Activated naive CD8-positive, alpha-beta T cell treated with anti-CD3 and anti-CD28 coated beads, Interleukin-2, amount 50 U/mL, for 16 hours (primary cell): Measurements from ENCODE around the gene GPR137.
"Not testable (repeated sequence)": the region's sequence is repeated elsewhere in the genome, so short reads cannot be mapped to it uniquely, and the experiment has no call there.

Source experiments
- DNase-seq: peaks from one replicate; pipeline ENCODE4 v3.0.0-alpha.2; 2020; ENCODE audit warnings: low read depth, low spot score

GPR137 gene

DNA sequence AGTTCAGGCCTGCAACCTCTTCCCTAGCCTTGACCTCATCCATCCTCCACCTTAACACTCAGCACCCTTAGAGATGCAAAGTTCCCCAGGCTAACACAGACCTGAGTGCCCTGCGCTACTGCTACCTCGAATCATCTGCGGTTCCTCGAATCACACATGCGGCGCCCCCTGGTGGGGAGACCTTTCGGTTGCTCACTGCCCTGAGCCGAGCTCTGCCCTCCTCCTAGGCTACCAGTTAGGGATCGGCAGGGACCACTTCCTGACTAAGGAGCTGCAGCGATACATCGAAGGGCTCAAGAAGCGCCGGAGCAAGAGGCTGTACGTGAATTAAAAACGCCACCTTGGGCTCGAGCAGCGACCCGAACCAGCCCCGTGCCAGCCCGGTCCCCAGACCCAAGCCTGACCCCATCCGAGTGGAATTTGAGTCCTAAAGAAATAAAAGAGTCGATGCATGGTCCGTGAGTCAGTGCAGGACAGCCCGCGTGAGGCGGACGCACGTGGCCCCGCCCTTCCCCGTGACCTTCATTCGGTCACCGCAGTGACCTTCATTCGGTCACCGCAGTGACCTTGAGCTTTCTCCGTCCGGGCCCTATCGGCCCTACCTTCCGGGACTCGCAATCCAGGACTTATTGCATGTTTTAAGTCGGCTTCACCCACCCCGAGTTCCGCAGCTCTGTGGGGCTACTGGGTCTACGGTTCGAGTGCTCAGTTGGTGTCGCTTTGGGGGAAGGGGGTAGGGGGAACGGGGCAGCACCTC is 18.8 kb downstream of the GPR137 start:
- DNase-seq: peak; percentile 91

DNA sequence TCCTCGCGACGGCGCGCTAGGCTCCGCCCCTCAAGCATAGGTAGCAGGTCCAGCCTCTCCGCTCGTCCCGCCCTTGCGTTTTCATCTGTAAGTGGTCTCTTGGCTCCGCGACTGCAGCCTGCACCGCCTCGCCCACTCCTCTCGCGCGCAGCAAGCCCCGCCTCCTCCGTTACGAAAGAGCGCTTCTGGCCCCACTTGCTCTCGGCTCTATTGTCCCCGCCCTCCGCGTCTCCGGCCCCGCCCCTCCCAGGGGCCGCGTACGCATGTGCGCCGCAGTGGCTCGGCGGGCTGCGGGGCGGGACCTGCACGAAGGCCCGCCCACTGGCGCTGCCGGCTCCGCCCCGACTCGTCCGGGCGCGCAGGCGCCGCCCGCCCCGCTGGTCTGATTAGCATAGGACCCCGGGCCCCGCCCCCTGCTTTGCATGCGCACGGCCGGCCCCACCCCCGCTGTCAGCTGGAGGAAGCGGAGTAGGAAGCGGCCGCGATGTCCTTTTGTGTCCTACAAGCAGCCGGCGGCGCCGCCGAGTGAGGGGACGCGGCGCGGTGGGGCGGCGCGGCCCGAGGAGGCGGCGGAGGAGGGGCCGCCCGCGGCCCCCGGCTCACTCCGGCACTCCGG is 19.5 kb downstream of the GPR137 start, which contains the start of gene ESRRA:
ESRRA (plus strand) TSS at position 450 of the 616 bp plus-strand sequence. CDS start 1,656 bp downstream, outside the sequence.
- peak; percentile 99 for DNase-seq

DNA sequence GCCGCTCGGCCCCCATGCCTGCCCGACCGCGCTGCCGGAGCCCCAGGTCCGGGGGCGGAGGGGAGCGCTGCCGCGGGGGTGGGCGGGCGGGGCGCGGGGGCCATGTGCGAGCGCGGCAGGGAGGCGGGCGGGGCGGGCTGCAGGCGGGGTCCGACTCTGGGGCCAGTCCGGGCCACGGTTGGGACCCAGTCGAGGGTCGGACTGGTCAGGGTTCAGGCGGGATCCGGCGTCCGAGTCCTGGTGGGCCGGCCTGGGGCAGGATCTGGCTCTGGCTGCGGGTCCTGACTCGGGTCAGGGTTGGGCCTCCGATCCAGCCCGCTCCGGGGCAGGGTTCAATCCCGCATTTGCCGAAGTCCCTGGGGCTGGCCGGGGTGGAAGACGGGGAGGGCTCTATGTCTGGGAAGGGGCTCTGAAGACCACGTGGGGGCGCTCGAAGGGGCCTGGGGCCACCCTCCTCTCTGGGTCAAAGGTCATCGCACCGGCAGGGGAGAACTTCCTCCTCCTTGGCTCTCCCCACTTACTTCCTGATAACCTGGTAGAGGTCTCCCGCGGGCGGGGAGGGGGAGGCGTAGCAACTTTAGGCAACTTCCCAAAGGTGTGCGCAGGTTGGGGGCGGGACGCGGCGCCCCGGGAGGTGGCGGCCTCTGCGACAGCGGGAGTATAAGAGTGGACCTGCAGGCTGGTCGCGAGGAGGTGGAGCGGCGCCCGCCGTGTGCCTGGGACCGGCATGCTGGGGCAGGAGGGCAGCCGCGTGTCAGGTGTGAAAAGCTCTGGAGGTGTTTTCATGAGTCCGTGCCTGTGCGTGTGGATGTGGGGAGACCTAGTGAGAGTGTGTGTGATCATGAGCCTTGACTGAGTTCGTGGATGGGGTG is 20.3 kb downstream of the GPR137 start:
- DNase-seq: peak; percentile 21

DNA sequence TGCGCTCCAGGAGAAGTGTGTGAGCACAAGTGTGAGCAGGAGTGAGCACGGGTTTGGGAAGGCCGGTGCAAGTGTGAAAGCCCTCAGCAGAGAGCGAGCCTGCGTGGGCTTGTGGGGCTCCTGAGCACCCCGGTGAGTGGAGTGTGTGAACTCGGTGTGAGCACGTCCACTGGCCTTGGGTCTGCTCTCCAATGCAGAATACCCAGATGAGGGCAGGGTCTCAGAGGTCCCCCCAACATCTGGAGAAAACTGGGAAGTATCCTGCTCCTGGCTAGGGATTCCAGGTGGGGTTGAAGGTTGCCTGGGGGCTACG is 20.9 kb downstream of the GPR137 start:
- DNase-seq: no peak

DNA sequence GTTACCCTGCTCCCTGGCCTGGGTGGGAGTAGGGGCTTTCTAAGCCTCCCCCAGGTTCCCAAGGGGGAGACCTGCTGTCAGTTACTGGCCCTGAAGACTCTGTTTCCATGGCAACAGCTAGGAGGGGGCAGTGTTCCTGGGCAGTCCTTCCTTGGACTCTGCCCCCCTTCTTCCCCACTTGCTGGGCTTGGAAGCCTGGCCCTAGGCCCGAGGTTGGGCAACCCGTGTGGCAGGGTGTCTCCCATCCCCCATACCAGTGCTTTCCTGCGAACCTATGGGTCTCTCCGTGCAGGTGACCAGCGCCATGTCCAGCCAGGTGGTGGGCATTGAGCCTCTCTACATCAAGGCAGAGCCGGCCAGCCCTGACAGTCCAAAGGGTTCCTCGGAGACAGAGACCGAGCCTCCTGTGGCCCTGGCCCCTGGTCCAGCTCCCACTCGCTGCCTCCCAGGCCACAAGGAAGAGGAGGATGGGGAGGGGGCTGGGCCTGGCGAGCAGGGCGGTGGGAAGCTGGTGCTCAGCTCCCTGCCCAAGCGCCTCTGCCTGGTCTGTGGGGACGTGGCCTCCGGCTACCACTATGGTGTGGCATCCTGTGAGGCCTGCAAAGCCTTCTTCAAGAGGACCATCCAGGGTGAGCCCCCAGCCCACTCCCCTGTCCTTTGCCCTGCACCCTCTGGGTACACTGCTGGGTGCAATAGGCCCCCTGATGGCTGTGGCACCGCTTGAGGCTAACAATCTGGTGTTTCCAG is 21.4 kb downstream of the GPR137 start:
- DNase-seq: no peak

DNA sequence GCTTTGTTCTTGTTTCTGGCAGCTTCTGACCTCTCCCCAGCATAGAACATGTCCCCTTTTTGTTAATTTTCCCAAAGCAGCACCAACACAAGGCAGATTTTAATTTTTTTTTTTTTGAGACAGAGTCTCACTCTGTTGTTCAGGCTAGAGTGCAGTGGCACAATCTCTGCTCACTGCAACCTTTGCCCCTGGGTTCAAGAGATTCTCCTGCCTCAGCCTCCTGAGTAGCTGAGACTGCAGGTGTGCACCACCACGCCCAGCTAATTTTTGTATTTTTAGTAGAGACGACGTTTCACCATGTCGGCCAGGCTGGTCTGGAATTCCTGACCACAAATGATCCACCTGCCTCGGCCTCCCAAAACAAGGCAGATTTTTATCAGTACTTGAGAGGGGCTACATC is 22.1 kb downstream of the GPR137 start:
- not testable (repeated sequence) for DNase-seq

DNA sequence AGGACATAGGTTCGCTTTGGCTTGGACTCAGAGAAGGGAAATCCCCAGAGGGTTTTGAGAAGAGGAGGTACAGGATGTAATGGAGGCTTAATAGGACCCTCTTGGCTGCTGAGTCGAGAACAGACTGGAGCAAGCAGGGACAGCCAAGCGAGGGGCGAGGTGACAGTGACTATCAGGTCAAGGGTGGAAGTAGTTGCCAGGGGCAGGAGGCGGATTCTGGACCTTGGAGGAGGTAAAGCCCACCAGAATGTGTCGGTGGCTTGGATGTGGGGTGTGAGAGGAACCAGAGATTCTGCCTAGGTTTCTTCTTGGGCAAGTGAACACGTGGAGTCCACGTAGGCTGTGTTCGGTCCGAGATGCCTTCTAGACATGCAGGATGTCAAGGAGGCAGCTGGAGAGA is 27.3 kb downstream of the GPR137 start:
- no peak for DNase-seq

DNA sequence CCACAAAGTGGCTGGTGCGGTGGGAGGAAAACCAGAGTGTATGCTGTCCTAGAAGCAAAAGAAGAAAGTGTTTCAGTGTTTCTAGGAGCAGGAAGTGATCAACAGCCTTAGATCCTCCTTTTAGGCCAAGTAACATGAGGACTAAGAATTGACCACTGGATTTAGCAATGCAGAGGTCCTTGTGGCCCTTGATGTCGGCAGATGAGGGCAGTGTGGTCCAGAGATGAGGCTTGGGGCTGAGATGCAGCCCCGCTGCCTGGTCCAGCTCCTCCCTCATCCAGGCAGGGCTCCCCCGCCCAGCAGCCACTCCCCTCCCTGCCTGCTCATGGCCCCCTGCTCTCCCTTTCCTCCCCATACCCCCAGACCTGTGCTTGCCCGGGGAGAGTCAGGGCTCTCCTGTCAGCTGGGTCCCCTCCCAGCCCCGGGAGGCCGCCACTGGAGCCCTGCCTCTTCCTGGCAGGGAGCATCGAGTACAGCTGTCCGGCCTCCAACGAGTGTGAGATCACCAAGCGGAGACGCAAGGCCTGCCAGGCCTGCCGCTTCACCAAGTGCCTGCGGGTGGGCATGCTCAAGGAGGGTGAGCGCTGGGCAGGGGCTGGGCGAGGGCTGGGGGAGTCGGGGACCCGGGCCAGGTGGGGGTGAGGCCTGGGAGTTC is 28.0 kb downstream of the GPR137 start:
- no peak for DNase-seq

DNA sequence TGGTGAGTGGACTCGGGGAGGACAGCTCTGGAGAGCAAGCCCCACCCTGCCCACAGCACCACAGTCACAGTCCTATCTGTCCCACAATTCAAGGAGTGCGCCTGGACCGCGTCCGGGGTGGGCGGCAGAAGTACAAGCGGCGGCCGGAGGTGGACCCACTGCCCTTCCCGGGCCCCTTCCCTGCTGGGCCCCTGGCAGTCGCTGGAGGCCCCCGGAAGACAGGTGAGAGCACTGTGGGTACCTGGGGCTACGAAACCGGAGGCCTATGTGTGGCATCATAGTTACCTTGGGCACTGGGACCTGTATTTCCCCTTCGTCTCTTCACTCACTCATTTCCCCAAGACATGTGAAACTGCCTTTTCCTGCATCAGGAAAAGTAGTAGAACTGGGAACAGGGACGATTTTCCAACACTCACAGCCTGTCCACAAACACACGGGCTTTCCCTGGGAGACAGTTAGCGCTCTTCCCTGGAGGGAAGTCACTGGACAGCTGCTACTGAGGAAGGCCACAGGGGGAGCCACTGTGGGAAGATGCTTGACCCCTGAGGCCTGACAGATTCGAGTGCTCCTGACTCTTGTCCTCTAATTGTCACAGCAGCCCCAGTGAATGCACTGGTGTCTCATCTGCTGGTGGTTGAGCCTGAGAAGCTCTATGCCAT is 28.6 kb downstream of the GPR137 start:
- DNase-seq: no peak

DNA sequence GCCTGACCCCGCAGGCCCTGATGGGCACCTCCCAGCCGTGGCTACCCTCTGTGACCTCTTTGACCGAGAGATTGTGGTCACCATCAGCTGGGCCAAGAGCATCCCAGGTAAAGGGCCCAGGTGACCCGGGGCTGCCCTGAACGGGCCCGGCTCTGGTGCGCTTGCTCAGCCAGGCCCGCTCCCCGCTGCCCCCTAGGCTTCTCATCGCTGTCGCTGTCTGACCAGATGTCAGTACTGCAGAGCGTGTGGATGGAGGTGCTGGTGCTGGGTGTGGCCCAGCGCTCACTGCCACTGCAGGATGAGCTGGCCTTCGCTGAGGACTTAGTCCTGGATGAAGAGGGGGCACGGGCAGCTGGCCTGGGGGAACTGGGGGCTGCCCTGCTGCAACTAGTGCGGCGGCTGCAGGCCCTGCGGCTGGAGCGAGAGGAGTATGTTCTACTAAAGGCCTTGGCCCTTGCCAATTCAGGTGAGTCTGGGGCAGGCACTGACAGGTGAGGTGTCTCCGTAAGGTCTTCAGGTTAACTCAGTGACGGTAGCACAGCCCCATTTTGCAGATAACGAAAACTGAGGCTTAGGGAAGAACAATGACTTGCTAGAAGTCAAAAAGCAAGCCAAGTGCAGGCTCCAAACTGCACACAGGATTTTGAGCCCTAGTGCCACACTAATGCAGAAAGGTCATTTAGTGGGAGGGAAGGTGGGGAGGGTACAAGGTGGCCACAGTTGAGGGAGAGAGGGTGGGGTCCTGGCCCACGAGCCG is 29.3 kb downstream of the GPR137 start:
- no peak for DNase-seq

DNA sequence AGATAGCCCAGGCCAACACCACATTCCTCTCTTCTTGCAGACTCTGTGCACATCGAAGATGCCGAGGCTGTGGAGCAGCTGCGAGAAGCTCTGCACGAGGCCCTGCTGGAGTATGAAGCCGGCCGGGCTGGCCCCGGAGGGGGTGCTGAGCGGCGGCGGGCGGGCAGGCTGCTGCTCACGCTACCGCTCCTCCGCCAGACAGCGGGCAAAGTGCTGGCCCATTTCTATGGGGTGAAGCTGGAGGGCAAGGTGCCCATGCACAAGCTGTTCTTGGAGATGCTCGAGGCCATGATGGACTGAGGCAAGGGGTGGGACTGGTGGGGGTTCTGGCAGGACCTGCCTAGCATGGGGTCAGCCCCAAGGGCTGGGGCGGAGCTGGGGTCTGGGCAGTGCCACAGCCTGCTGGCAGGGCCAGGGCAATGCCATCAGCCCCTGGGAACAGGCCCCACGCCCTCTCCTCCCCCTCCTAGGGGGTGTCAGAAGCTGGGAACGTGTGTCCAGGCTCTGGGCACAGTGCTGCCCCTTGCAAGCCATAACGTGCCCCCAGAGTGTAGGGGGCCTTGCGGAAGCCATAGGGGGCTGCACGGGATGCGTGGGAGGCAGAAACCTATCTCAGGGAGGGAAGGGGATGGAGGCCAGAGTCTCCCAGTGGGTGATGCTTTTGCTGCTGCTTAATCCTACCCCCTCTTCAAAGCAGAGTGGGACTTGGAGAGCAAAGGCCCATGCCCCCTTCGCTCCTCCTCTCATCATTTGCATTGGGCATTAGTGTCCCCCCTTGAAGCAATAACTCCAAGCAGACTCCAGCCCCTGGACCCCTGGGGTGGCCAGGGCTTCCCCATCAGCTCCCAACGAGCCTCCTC is 30.2 kb downstream of the GPR137 start:
- DNase-seq: not testable (repeated sequence)

DNA sequence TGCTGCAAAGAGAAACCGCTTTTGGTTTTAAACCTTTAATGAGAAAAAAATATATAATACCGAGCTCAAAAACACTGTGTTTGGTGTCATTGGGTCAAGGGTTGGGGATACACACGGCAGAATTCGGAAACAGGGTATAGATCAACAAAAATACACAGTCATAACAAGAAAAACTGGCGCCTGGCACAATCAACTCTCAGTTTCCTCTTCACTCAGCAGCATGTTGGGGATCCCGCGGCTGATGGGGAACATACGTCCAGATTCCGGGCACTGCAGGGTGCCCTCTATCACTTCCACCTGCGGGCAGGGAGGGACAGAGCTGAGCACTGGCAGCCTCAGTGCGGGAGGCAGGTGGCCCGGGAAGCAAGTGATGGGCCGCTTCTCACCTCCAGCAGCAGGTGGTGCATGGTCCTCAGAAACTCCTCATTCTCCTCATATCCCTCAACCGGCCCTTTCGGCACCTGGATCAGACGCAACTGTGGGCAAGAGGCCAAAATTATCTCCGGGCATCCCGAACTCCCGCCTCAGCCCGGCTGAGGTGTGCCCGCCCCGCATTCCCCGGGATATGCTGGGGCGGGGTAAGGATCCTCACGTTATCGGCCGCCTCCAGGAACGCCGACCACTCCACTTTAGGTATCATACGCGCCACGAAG is 31.1 kb downstream of the GPR137 start:
- no peak for DNase-seq

DNA sequence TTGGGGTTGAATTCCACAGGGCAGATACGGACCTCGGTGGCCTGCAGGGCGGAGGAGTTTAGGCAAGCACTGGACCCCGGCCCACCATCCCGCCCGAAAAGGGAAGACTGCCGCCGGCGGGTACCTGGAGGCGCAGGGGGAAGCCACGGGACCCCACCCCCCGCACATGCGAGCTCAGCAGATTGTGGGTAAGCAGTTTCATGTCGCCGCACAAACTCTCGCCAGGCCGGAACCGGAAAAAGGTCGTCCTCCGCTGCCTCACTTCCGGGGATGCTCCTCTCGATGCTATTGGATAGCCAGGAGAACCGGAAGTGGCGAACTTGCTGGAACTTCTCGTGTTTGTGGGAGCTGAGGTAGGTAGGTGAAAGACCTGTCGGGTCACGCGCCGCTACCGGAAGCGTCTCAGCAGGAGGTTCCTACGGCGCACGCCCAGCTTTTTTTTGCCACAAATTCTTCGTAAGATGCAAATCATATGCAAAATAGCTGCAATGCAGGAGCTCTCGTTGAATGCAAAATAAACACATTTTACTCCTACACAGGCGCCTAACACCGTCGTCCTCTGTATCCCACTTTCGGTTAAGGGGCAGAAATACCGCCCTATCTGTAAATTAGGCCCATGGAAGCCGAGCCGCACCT is 31.8 kb downstream of the GPR137 start, which contains the start of gene TRMT112:
TRMT112 (minus strand) TSS at position 235 of the 636 bp plus-strand sequence; CDS start at position 202, 33 bp downstream.
- peak; percentile 92 for DNase-seq

DNA sequence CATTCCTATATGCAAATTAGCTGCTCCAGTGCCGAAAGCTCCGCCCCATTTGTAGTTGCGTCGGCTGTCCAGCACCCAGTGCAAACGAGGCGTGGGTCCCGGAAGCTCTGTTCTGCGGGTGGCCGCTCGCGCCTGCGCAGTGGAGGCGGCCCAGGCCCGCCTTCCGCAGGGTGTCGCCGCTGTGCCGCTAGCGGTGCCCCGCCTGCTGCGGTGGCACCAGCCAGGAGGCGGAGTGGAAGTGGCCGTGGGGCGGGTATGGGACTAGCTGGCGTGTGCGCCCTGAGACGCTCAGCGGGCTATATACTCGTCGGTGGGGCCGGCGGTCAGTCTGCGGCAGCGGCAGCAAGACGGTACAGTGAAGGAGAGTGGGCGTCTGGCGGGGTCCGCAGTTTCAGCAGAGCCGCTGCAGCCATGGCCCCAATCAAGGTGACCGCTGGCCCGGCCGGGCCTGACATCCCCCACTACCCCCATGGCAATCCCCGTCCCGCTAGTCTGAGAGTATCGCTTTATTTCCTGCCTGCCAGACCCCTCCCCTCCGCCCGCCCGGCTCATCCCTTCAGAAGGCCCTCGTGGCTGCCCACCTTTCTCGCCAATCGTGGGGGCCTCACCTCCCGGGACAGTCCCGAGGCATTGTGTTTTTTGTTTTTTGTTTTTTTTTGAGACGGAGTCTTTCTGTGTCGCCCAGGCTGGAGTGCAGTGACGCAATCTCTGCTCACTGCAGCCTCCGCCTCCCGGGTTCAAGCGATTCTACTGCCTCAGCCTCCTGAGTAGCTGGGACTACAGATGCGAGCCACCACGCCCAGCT is 32.5 kb downstream of the GPR137 start, which contains the start of gene PRDX5:
PRDX5 (plus strand) TSS at position 161 of the 805 bp plus-strand sequence; CDS start at position 256, 95 bp downstream.
- peak; percentile 83 for DNase-seq

DNA sequence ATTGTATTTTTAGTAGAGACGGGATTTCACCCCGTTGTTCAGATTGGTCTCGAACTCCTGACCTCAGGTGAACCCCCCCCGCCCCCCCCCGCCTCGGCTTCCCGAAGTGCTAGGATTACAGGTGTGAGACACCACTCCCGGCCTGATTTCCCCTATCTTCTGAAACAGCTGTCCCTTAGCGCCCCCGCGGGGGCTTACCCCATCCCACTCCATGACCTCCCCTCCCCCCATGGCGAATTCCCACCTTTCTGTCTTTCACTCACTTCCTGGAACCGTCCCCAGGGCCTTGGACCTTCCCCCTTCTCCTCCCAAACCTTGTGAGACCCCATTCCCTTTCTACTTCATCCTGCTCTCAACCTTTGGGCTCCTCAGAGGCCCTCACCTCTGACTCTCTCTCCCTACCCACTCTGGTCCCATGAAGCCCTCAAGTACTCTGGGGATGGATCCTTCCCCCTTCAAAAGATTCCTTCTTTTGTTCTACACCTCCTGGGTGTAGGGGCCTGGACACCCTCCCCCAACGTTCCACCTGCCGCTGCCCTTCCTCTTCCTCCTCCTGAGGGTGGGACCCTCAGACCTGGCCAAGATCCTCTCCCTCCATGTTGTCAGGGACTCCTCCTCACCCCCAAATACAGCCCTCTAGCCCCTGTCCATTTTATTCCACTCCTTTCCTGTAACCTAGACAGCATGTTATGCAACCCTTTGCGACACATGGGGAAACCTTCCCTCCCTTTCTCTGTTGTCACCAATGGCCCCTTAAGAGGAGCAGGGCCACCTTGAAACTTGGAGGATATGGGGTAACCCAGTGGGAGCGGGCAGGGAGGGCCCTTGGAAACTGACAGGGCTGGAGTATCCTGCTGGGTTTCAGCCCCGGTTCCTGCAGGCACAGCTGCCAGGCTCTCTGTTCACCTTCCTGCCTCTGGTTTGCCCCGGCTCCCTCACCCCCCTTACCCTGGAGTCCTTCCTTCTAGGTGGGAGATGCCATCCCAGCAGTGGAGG is 33.4 kb downstream of the GPR137 start:
- DNase-seq: no peak

DNA sequence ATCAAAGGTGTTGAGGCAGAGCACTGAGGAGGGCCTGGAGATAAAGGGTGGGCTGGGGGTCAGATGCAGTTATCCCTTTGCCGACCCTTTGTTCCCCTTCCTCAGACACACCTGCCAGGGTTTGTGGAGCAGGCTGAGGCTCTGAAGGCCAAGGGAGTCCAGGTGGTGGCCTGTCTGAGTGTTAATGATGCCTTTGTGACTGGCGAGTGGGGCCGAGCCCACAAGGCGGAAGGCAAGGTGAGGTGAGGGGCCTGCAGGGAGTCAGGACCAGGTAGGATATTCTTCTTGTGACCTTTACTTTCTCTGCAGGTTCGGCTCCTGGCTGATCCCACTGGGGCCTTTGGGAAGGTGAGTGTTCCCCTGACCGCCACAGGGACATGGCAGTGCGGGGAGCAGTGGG is 34.9 kb downstream of the GPR137 start:
- DNase-seq: no peak
